Bronchial epithelial cell (primary cell): ENCODE measurements around the gene ERGIC2. TPM values are rescaled to one million over a fixed set of nuclear protein-coding genes. Genes with fewer than 3 reads are reported as not detected.

ENCODE experiments used
- DNase-seq: peaks from one replicate; pipeline ENCODE4 v3.0.0-alpha.2; 2010; ENCODE audit warnings: low read depth
- FAIRE-seq: peaks from 2 replicates; lab custom pipeline; 2011; peaks lifted over from hg19 to GRCh38; lab: Jason Lieb, UNC
- H3K27me3 ChIP-seq: 2 replicates; pipeline ENCODE4 v1.5.1; 2011; ENCODE audit warnings: low read length; ENCODE audit not compliant: control insufficient read depth, insufficient read depth
- H3K36me3 ChIP-seq: 2 replicates; pipeline ENCODE4 v1.5.1; 2011; ENCODE audit warnings: low read length; ENCODE audit not compliant: control insufficient read depth, insufficient read depth
- H3K4me3 ChIP-seq: 2 replicates; pipeline ENCODE4 v1.5.1; 2011; ENCODE audit warnings: mild to moderate bottlenecking, low read depth, low read length, control low read depth
- total RNA-seq: library from RNA; depleted of rRNA; stranded (reverse); fragments of >200 nt; gene quantifications from 2 replicates; pipeline ENCODE4 v1.2.1, GENCODE V29; 2014
- TF ChIP-seq, protein P1 (sequence below): IDR thresholded peaks from 2 replicates; pipeline ENCODE4 v1.5.1; 2011; ENCODE audit warnings: mild to moderate bottlenecking, moderate library complexity, low read length, control low read depth, inconsistent platforms; ENCODE audit not compliant: insufficient read depth, severe bottlenecking

The ERGIC2 gene
- total RNA-seq, 1 donor from 2014 or later, result 60.3 TPM

DNA sequence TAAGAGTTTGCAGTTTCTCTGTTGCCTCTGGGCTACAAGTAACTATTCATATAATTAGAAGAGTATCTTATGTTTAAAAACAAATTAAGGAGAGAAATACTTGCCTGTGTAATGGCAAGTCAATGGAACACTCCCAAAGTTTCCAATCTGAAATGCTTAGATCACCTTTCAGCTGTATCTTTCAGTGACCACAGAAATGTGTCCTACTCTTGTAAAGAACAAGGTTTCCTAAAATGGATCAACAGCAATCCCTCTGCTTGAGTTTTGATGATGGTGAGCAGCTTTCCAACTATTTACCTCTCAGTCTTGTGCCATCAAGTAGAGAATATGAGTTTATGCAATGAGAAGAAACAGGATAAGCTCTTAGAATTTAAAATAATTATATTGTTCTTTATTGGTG, 92.9 kb downstream of the ERGIC2 start:
- TF ChIP-seq, protein P1, sequence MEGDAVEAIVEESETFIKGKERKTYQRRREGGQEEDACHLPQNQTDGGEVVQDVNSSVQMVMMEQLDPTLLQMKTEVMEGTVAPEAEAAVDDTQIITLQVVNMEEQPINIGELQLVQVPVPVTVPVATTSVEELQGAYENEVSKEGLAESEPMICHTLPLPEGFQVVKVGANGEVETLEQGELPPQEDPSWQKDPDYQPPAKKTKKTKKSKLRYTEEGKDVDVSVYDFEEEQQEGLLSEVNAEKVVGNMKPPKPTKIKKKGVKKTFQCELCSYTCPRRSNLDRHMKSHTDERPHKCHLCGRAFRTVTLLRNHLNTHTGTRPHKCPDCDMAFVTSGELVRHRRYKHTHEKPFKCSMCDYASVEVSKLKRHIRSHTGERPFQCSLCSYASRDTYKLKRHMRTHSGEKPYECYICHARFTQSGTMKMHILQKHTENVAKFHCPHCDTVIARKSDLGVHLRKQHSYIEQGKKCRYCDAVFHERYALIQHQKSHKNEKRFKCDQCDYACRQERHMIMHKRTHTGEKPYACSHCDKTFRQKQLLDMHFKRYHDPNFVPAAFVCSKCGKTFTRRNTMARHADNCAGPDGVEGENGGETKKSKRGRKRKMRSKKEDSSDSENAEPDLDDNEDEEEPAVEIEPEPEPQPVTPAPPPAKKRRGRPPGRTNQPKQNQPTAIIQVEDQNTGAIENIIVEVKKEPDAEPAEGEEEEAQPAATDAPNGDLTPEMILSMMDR, result no peak
- FAIRE-seq (no peak), DNase-seq (no peak)
- no peaks in the 10 kb centered on the region for H3K27me3 ChIP-seq
- no peaks in the 10 kb centered on the region for H3K36me3 ChIP-seq
- no peak overlapping the region for H3K4me3 ChIP-seq

GRCh38 chr12:29287622-29288021, 93.3 kb downstream of the ERGIC2 start:
- Histone ChIP-seq H3K36me3 (no peaks in the 10 kb centered on the region), H3K27me3 (no peaks in the 10 kb centered on the region), H3K4me3 (no peak overlapping the region)
- DNase-seq (no peak), FAIRE-seq (no peak)
- TF ChIP-seq, protein P1, result no peak

Other genes starting within 250 kb of the ERGIC2 start
- 1.5 and 2.4 TPM in 2 replicates for gene FAR2, start 231.9 kb downstream of the ERGIC2 start, total RNA-seq
- gene OVCH1, start 116.5 kb upstream of the ERGIC2 start, total RNA-seq, result 0.26 TPM in 1 of 2 replicates, not detected in the other